Stimulated activated naive CD8-positive, alpha-beta T cell treated with anti-CD3 and anti-CD28 coated beads, Interleukin-15, amount 100 ng/mL, for 72 hours (primary cell): Measurements from ENCODE around the gene DUSP9.

Source experiments
- ATAC-seq: fragments of 150-1000 bp; cut with Tn5 transposase; 2 replicates; pipeline ENCODE4 v1.10.0; 2021; ENCODE audit warnings: mild to moderate bottlenecking, moderate library complexity
- DNase-seq, 2 donors: peaks; one replicate each; pipeline ENCODE4 v3.0.0; 2021 to 2022
- H3K27ac Mint-ChIP-seq, 2 donors: one replicate each; pipeline ENCODE4 v1.8.0; 2022; ENCODE audit warnings: mild to moderate bottlenecking in 2 of 2, mixed read lengths in 2 of 2, moderate library complexity in 2 of 2
- H3K27me3 Mint-ChIP-seq: one replicate; pipeline ENCODE4 v1.8.0; 2022; ENCODE audit warnings: mixed read lengths
- H3K4me1 Mint-ChIP-seq: one replicate; pipeline ENCODE4 v1.8.0; 2022; ENCODE audit warnings: mild to moderate bottlenecking, mixed read lengths
- H3K4me3 Mint-ChIP-seq, 2 donors: one replicate each; pipeline ENCODE4 v1.8.0; 2022; ENCODE audit warnings: mild to moderate bottlenecking in 2 of 2, mixed read lengths in 2 of 2, moderate library complexity in 1 of 2
- H3K9me3 Mint-ChIP-seq, 2 donors: one replicate each; pipeline ENCODE4 v1.8.0; 2022; ENCODE audit warnings: mixed read lengths in 2 of 2

Gene DUSP9

DNA sequence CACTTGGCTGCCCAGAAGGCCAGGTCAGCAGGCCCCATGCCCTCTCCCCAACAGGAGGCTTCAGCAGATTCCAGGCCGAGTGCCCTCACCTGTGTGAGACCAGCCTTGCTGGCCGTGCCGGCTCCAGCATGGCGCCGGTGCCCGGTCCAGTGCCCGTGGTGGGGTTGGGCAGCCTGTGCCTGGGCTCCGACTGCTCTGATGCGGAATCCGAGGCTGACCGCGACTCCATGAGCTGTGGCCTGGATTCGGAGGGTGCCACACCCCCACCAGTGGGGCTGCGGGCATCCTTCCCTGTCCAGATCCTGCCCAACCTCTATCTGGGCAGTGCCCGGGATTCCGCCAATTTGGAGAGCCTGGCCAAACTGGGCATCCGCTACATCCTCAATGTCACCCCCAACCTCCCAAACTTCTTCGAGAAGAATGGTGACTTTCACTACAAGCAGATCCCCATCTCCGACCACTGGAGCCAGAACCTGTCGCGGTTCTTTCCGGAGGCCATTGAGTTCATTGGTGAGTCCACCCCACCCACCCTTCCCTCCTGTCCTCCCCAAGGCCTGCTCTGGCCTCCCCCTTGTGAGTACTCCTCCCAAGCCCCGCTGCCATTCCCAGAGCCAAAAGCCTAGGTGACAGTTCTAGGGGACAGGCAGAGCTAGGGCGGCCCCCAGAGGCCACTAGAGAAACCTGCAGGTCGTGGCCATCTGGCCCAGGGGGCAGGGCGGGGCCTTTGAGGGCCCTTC is 2.3 kb downstream of the DUSP9 start:
- Mint-ChIP-seq H3K4me3 (no peak overlapping the region), H3K27me3 (peaks cover 43% of the 10 kb centered on the region), H3K27ac (no peak overlapping the region), H3K9me3 (no peaks in the 10 kb centered on the region), H3K4me1 (peaks cover 5% of the 10 kb centered on the region)
- ATAC-seq, result peak; percentile 78
- peak in 1 of 2 donors; percentile 44 for DNase-seq

DNA sequence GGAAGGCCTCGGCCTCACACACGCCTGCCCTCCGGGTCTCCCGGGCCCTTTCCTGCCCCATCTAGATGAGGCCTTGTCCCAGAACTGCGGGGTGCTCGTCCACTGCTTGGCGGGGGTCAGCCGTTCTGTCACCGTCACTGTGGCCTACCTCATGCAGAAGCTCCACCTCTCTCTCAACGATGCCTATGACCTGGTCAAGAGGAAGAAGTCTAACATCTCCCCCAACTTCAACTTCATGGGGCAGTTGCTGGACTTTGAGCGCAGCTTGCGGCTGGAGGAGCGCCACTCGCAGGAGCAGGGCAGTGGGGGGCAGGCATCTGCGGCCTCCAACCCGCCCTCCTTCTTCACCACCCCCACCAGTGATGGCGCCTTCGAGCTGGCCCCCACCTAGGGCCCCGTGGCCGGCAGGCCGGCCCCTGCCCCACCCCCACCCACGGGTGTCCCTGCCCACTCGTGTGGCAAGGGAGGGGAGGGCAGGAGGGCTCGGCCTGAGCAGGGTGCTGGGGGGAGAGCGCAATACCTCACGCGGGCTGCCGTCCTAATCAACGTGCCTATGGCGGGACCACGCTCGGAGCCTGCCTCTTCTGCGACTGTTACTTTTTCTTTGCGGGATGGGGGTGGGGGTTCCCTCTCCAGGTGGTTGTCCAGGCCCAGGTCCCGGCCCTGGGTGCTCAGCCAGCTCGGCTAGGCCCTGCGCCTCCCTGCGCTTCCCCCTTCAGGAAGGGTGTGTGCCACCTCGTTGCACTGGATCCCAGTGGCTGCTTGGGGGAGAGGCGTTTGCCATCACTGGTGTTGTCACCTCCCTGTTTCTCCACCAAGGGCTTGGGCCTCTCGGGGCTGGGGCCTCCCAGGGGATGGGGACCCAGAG is 3.1 kb downstream of the DUSP9 start:
- DNase-seq (no peak), ATAC-seq (peak; percentile 19)
- Mint-ChIP-seq H3K9me3 (no peaks in the 10 kb centered on the region), H3K4me1 (no peaks in the 10 kb centered on the region), H3K27me3 (peaks cover 35% of the 10 kb centered on the region), H3K4me3 (no peak overlapping the region), H3K27ac (no peak overlapping the region)

DNA sequence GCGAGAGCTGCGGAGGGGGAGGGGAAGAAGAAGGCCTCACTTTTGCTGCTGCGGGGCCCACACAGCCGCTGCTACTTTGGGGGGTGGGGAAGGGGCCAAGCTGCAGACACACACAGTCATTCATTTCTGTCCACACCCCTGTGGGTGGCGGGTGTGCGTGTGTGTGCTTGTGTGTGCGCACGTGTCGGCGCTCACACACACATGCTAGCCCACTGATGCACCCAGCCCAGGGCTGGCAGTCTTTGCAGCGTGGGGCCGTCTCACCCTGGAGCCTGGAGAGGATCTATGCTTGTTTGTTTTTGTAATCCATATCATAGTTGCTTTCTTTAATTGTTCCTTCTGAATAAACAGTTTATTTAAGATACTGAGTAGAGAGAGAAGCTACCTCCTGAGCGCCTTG is 4.0 kb downstream of the DUSP9 start:
- no peak overlapping the region for H3K4me3 Mint-ChIP-seq
- H3K4me1 Mint-ChIP-seq, result no peaks in the 10 kb centered on the region
- no peak for DNase-seq
- H3K27ac Mint-ChIP-seq, result no peak overlapping the region
- no peak for ATAC-seq
- H3K27me3 Mint-ChIP-seq, result peaks cover 26% of the 10 kb centered on the region
- H3K9me3 Mint-ChIP-seq, result no peaks in the 10 kb centered on the region

DNA sequence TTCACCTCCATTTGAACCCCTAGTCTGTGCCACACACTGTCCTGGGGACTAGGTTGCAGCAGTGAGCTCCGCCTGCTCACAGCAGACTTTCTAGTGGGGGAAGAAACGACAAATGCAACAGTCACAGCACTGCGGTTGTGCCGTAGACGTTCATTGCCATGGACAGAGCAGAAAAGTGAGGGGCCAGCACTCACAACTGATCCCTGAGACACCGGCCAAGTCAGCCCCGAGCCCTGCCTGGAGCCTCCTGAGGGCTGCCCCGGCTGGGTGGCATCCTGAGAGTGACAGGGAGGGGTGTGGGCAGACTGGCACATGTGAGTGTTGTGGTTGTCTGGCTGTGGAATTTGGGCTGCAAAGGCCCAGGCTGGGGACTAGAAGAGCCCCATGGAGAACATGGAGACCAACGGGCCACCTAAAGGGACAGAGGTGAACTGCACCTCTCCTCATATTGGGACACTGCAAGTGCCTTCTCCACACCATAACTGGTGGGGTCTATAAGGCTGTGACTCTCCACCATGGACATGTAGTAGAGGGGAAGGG is 4.6 kb downstream of the DUSP9 start:
- Mint-ChIP-seq H3K9me3 (no peaks in the 10 kb centered on the region), H3K4me3 (no peak overlapping the region), H3K4me1 (no peaks in the 10 kb centered on the region), H3K27ac (no peak overlapping the region), H3K27me3 (peaks cover 20% of the 10 kb centered on the region)
- ATAC-seq, result no peak
- DNase-seq, result no peak

DNA sequence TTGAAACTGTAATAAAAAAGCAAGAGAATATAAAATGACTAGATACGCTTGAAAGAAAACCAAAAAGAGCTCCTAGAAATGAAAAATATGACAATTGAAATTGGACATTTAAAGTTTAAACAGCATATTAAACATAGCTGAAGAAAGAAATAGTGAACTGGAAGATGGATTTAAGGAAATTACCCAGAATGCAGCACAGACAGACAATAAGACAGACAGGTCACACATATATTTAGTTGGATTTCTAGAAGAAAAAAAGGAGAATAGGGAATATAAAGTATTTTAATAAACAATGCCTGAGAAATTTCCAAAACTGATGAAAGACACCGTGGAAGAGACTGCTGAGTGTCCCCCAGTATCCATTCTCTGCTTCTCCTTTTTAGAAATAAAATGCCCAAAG is 6.6 kb downstream of the DUSP9 start:
- no peaks in the 10 kb centered on the region for H3K4me1 Mint-ChIP-seq
- no peak overlapping the region for H3K4me3 Mint-ChIP-seq
- DNase-seq (no peak), ATAC-seq (no peak)
- peaks cover 7% of the 10 kb centered on the region for H3K27me3 Mint-ChIP-seq
- H3K27ac Mint-ChIP-seq, result no peak overlapping the region
- no peaks in the 10 kb centered on the region for H3K9me3 Mint-ChIP-seq

DNA sequence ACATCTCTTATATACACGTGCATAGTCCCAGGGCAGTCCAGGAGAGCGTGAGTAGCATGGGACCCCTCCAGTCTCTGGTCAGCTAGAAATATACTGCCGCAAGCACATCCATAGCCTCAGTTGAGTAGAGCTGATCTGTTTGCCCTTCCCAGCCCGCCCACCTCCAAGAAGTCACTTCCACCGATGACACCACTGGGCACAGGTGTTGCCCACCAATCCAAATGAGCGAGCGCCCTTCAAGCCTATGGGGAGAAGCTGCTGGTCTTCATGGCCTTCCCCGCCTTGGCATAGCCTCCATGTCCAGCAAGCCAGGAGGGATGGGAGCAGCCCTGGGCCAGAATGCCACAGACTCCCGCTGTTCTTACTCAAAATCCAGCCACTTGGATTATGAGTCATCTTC is 10.2 kb downstream of the DUSP9 start:
- H3K9me3 Mint-ChIP-seq, result no peaks in the 10 kb centered on the region
- no peak overlapping the region for H3K27ac Mint-ChIP-seq
- ATAC-seq, result no peak
- H3K4me1 Mint-ChIP-seq, result peaks cover 4% of the 10 kb centered on the region
- DNase-seq, result no peak
- H3K27me3 Mint-ChIP-seq, result peaks cover 14% of the 10 kb centered on the region
- no peak overlapping the region for H3K4me3 Mint-ChIP-seq

DNA sequence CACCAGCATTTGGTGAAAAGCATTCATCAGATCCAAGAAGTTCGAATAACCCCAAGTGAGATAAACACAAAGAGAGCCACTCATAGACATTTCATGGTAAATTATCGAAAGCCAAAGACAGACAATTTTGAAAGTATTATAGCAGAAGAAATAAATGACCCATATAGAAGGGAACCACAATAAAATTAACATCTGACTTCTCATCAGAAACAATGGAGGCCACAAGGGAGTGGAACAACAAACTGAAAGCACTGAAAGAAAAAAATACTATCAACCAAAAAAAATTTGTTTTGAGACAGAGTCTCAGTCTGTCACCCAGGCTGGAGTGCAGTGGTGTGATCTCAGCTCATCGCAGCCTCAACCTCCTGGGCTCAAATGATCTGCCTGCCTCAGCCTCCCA is 12.3 kb downstream of the DUSP9 start:
- Mint-ChIP-seq H3K4me3 (no peak overlapping the region), H3K4me1 (peaks cover 8% of the 10 kb centered on the region), H3K27ac (no peak overlapping the region), H3K27me3 (peaks cover 23% of the 10 kb centered on the region), H3K9me3 (no peaks in the 10 kb centered on the region)
- no peak for DNase-seq
- no peak for ATAC-seq

DNA sequence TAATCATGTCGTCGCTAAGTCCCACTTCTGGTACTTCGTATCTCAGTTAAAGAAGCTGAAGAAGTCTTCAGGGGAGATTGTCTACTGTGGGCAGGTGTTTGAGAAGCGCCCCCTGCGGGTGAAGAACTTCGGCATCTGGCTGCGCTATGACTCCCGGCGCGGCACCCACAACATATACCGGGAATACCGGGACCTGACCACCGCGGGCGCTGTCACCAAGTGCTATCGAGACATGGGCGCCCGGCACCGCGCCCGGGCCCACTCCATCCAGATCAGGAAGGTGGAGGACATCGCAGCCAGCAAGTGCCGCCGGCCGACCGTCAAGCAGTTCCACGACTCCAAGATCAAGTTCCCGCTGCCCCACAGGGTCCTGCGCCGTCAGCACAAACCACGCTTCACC is 15.3 kb downstream of the DUSP9 start:
- Mint-ChIP-seq H3K4me3 (peak overlapping the region; percentile 27 to 74), H3K27me3 (peaks cover 42% of the 10 kb centered on the region), H3K27ac (no peak overlapping the region), H3K9me3 (no peaks in the 10 kb centered on the region), H3K4me1 (peaks cover 10% of the 10 kb centered on the region)
- DNase-seq, result peak in 1 of 2 donors; percentile 33
- ATAC-seq, result no peak

DNA sequence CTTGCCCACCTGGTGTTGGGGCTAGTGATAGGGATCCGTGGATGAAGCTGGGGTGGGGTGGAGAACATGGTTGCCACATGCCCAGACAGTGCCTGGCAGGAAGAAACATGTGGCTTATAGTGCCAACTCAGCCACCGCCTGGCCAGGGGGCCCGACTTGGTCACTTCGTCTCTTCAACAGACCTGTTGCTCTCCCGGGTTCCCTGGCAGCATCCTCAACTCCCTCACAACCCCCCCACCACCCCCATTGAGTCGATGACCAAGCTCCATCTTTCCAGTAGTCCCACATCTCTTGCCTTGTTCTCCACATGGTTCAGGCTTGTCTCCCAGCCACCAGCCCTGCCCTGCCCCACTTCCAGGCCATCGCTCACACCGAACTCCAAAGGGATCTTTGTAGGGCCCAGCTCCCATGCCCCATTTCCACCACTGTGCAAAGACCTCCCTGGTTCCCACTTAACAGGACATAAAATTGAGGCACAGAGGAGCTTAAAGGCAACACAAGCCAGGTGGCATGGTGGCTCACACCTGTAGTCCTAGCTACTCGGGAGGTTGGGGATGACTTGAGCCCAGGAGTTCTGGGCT is 18.8 kb downstream of the DUSP9 start:
- Mint-ChIP-seq H3K4me3 (no peak overlapping the region), H3K4me1 (peaks cover 20% of the 10 kb centered on the region), H3K27me3 (peaks cover 47% of the 10 kb centered on the region), H3K27ac (no peak overlapping the region), H3K9me3 (no peaks in the 10 kb centered on the region)
- no peak for ATAC-seq
- no peak for DNase-seq

DNA sequence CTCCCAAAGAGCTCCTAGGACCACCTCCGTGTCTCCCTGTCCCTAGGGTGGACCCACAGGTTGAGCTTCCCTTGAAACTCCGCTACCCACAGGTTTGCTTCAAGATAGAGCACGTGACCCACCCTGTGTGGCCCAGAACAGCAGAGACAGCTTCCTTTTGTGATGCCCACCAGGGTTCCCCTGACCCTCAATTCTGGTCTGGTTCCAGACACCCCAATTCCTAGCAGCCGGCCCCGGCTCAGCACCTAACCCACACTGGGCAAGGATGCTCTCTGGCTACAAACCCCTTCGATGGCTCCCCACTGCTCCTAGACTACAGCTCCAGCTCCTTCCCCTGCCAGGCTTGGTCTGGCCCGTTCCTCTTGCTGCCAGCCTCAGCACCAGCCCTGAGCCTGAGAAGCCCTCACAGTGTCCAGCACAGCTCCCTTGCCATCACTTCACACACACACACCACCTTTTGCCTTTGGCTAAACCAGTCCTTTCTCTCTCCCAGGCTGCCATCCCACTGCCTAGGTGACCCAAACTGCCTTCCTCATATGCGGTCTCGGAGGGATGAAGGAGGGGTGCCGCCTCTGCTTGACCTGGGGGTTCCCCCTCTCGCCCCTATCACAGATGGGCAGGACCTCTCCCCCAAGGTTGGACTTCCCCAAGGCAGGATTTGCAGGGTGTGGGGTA is 20.4 kb downstream of the DUSP9 start:
- peak overlapping the region; percentile 73 to 87 for H3K4me3 Mint-ChIP-seq
- peaks cover 38% of the 10 kb centered on the region for H3K27me3 Mint-ChIP-seq
- H3K27ac Mint-ChIP-seq, result peak overlapping the region in 1 of 2 donors; percentile 37
- peaks cover 13% of the 10 kb centered on the region for H3K4me1 Mint-ChIP-seq
- ATAC-seq (peak; percentile 10), DNase-seq (no peak)
- H3K9me3 Mint-ChIP-seq, result no peaks in the 10 kb centered on the region

DNA sequence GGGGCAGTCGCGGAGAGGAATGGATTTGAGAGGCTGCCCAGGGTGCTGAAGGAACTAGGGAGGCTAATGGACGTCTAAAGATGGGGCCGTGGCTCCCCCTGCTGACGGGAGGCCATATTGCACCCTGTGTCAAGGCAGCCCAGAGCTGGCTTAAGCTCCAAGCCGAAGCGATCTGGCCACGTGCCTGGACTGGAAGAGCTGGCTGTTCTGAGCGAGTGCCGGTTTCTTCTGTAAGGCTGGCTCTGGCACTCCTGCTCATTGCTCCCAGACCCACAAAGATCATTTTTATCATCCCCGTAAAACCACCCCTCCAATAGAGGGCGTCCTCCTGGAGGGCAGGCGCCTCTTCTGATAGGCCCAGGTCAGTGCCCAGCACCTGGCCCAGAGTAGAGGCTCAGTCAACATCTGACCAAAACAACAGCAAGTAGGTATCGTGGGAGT is 21.0 kb downstream of the DUSP9 start:
- peak; percentile 82 for ATAC-seq
- Mint-ChIP-seq H3K27me3 (peaks cover 38% of the 10 kb centered on the region), H3K9me3 (no peaks in the 10 kb centered on the region), H3K4me1 (peaks cover 12% of the 10 kb centered on the region), H3K4me3 (peak overlapping the region; percentile 73 to 87), H3K27ac (peak overlapping the region in 1 of 2 donors; percentile 37)
- peak; percentile 76 for DNase-seq

DNA sequence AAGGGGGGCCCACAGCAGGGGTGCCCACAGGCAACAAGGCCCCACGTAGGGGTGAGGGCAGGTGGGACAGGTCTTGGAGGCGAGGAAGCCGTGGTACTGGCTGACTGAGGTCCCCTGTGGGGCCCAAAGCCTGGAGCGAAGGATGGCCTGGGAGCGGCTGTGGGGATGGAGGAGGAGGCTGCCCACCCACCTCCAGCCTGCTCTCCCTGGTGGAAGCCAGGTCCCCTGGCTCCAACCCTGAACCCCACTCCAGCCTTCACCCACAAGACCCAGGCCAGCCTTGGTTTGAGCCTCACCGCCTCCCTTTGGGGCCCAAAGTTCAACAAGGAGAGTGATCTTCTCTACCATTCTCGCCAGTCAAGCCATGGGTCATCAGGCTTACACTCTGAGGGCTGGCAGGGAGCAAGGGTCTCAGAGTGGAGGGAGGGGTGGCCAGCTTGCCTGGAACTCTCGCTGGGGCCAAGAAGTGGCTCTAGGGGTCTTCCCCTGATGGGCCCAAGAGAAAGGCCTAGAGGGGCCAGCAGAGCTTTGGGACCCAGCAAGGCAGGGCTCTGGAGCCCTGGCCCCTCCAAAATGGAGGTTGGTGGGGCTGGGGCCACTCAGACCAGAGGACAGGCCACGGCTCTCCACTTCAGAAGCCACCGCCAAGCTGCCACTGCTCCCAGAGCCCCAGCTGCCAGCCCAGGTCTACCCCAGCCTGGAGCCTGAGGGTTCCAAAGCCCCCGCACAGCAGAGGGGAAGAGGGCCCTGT is 21.6 kb downstream of the DUSP9 start:
- Mint-ChIP-seq H3K9me3 (no peaks in the 10 kb centered on the region), H3K4me3 (no peak overlapping the region), H3K27me3 (peaks cover 40% of the 10 kb centered on the region), H3K4me1 (peaks cover 12% of the 10 kb centered on the region), H3K27ac (no peak overlapping the region)
- DNase-seq (no peak), ATAC-seq (no peak)

DNA sequence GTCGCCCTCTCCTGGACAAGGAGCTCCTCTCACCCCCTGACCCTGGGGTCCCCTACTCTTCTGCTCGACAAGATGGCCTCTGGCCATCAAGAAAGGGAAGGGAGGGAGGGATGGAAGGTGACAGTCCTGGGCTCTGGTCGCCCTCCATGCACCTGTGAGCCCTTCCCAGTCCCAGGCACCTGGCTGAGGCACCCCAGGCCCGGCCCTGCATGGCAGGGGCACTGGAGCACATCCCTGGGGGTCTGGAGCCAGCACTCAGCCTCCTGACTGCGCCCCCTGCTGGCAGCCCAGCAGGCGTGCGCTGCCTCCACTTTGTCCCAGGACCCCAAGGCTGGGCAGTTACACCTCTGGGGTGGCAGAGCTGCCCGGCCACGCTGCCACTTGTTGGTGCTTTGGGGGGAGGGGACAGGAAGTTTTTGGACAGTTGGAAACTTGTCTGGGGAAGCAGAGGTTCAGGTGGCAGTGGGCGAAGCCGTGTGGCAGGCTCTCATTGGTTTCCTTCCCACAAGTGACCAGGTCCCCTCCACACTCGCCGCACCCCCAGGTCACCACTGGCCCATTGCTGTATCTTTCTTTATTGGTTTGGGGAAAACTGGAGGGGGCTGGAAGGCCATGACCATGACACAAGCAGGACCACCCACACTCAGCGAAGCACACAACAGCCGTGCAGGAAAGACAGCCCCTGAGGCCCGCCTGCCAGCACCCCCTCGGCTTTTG is 22.3 kb downstream of the DUSP9 start:
- peaks cover 47% of the 10 kb centered on the region for H3K27me3 Mint-ChIP-seq

More for the DNA sequence above, 22.3 kb downstream of the DUSP9 start:
- ATAC-seq (peak; percentile 54), DNase-seq (peak; percentile 40 to 49)
- H3K9me3 Mint-ChIP-seq, result no peaks in the 10 kb centered on the region
- H3K4me1 Mint-ChIP-seq, result peaks cover 16% of the 10 kb centered on the region
- no peak overlapping the region for H3K27ac Mint-ChIP-seq
- no peak overlapping the region for H3K4me3 Mint-ChIP-seq
